Calu3 (cell line): Measurements from ENCODE around the gene XPO6. TPM values are rescaled to one million over a fixed set of nuclear protein-coding genes. Genes with fewer than 3 reads are reported as not detected.

Experiments used
- BruUV-seq: library from RNA; stranded (reverse); fragments of 400-500 nt; replicated peaks from 2 replicates; lab custom pipeline; 2021; lab: Mats Ljungman, UMichigan
- CTCF ChIA-PET: fragments of 300-600 bp; sonication (Branson Sonifier 250); formaldehyde crosslinking; loops from one replicate; lab custom pipeline; 2022; ENCODE audit warnings: antibody characterized with exemption; lab: Charles Lee
- DNase-seq: peaks from one replicate; pipeline ENCODE4 v3.0.0; 2022
- H3K27ac Mint-ChIP-seq: one replicate; pipeline ENCODE4 v1.8.0; 2022; ENCODE audit warnings: mixed read lengths; ENCODE audit not compliant: unreplicated experiment
- H3K27me3 Mint-ChIP-seq: one replicate; pipeline ENCODE4 v1.8.0; 2022; ENCODE audit warnings: mixed read lengths; ENCODE audit not compliant: unreplicated experiment
- H3K36me3 Mint-ChIP-seq: one replicate; pipeline ENCODE4 v1.8.0; 2022; ENCODE audit warnings: mild to moderate bottlenecking, moderate library complexity, mixed read lengths; ENCODE audit not compliant: insufficient read depth, unreplicated experiment
- H3K4me1 Mint-ChIP-seq: one replicate; pipeline ENCODE4 v1.8.0; 2022; ENCODE audit warnings: mild to moderate bottlenecking, low read depth, mixed read lengths; ENCODE audit not compliant: unreplicated experiment
- H3K4me3 Mint-ChIP-seq: one replicate; pipeline ENCODE4 v1.8.0; 2022; ENCODE audit warnings: mild to moderate bottlenecking, low read depth, moderate library complexity, mixed read lengths; ENCODE audit not compliant: unreplicated experiment
- H3K9me3 Mint-ChIP-seq: one replicate; pipeline ENCODE4 v1.8.0; 2022; ENCODE audit warnings: low read depth, mixed read lengths; ENCODE audit not compliant: unreplicated experiment
- intact Hi-C: fragments of 100-400 bp; cut with micrococcal nuclease; formaldehyde crosslinking; loops from one replicate; pipeline ENCODE4 v1.10.0; 2022; ENCODE audit not compliant: unreplicated experiment
- total RNA-seq: library from RNA; stranded (reverse); gene quantifications from 2 replicates; pipeline ENCODE4 v1.2.3, GENCODE V29; 2022
- TF ChIP-seq, protein P1 (sequence below): fragments of 200-600 bp; IDR thresholded peaks from one replicate; pipeline ENCODE4 v1.8.0; 2022; ENCODE audit warnings: antibody characterized with exemption; ENCODE audit not compliant: unreplicated experiment

The XPO6 gene
- total RNA-seq, 1 experiment from 2014 or later: 149 TPM

DNA sequence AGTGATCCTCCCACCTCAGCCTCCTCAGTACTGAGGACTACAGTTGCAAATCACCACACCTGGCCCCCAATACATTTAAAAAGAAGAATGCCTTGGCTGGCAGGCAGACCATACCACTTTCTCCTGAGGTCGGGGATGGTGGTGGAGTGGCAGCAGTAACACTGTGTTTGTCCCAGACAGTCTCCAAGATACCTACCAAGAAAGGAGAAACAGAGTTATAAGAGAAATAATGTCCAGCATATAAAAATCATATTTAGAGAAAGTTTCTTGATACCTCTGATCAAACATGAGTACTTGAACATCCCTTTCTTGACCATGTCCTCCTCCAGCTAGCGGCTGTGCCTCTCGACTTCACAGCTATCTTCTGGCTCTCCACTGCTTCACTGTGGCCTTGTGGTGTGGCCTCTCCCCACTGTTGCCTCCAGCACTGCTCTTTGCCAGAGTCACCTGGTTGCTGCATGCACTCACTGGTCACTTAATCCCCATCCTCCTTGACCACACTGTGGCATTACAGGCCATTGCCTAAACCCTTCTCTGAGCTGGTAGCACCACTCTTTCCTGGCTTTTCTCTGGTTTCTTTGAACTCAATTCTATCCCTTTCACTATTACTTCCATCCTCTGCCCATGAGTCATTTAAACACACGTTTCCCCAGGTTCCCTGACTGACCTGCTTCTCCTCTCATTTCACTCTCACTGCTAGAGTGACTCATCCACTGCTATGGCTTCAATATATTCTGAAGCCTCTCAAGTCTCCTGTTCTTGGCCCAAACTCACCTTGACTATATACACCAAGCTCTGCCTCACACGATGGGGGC, 45.2 kb downstream of the XPO6 start:
- no TSS peak for BruUV-seq
- intact Hi-C loops: no loop called here
- Mint-ChIP-seq H3K27ac (peak overlapping the region; percentile 5), H3K9me3 (no peaks in the 10 kb centered on the region), H3K4me1 (peaks cover 16% of the 10 kb centered on the region), H3K36me3 (peaks cover 27% of the 10 kb centered on the region), H3K4me3 (no peak overlapping the region), H3K27me3 (no peaks in the 10 kb centered on the region)
- TF ChIP-seq, protein P1, sequence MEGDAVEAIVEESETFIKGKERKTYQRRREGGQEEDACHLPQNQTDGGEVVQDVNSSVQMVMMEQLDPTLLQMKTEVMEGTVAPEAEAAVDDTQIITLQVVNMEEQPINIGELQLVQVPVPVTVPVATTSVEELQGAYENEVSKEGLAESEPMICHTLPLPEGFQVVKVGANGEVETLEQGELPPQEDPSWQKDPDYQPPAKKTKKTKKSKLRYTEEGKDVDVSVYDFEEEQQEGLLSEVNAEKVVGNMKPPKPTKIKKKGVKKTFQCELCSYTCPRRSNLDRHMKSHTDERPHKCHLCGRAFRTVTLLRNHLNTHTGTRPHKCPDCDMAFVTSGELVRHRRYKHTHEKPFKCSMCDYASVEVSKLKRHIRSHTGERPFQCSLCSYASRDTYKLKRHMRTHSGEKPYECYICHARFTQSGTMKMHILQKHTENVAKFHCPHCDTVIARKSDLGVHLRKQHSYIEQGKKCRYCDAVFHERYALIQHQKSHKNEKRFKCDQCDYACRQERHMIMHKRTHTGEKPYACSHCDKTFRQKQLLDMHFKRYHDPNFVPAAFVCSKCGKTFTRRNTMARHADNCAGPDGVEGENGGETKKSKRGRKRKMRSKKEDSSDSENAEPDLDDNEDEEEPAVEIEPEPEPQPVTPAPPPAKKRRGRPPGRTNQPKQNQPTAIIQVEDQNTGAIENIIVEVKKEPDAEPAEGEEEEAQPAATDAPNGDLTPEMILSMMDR: no peak
- peak; percentile 24 for DNase-seq
- CTCF ChIA-PET: no interaction called here

DNA sequence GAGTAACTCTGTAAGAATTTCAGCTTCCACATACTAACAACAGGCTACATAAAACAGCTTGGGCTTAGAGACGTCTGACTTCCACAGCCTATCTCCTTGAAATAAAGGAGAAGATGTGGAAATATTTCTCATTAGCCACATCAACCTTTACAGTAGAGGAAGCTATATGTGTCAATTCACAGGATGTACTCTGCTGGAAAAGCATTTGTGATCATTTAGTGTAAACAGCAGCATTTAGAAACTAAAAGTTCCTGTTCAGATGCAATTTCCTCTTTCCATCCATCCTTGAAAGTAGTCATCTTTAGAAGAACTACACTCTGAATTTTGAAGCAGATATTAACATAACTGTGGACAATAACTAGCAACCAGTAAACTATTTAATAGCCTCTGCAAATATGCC, 46.2 kb downstream of the XPO6 start:
- Mint-ChIP-seq H3K27ac (no peak overlapping the region), H3K36me3 (peaks cover 27% of the 10 kb centered on the region), H3K4me3 (no peak overlapping the region), H3K9me3 (no peaks in the 10 kb centered on the region), H3K27me3 (no peaks in the 10 kb centered on the region), H3K4me1 (peaks cover 16% of the 10 kb centered on the region)
- CTCF ChIA-PET: no interaction called here
- TF ChIP-seq, protein P1: no peak
- DNase-seq: no peak
- BruUV-seq: no TSS peak
- intact Hi-C loops: no loop called here

DNA sequence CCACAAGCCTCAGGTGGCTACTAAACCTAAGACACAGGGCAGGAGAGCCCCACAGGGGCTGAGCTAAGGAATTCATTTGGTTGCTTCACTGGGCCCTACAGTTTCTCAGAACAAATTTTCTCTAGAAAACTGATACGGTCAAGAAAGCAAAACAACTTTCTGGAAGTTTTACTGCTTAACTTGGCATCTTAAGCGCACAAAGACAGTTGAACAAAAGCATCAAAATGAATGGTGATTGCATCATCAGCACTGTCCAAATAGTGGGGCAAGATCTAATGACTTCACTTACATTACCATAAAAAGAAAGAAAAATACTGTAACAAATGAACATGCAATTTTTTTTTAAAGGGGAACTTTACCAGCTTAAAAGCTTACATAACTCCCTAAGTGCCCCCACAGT, 47.6 kb downstream of the XPO6 start:
- peaks cover 27% of the 10 kb centered on the region for H3K36me3 Mint-ChIP-seq
- intact Hi-C loops: no loop called here
- CTCF ChIA-PET: no interaction called here
- H3K4me3 Mint-ChIP-seq: no peak overlapping the region
- no peaks in the 10 kb centered on the region for H3K27me3 Mint-ChIP-seq
- TF ChIP-seq, protein P1: no peak
- peak overlapping the region; percentile 14 for H3K27ac Mint-ChIP-seq
- no peaks in the 10 kb centered on the region for H3K9me3 Mint-ChIP-seq
- peaks cover 16% of the 10 kb centered on the region for H3K4me1 Mint-ChIP-seq
- BruUV-seq: no TSS peak
- DNase-seq: no peak

DNA sequence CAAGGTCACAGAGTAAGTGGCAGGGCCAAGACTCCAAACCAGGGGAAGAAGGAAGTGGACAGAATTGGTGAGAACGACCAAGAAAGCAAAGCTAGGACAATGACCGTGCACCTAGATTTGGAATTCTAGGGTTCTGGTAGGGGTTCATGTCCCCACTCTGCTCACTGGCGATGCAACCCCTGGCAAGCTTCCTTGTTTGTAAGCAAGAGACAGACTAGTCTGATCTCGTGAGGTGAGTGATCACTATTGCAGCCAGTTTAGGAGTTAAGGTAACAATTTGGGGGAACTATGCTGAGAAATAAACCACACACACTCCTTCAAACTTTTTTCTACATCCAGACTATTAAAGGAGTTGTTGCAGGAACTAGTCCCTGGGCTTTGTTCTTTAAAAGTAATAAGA, 48.1 kb downstream of the XPO6 start:
- Mint-ChIP-seq H3K27ac (peak overlapping the region; percentile 14), H3K27me3 (no peaks in the 10 kb centered on the region), H3K4me1 (peaks cover 16% of the 10 kb centered on the region), H3K36me3 (peaks cover 27% of the 10 kb centered on the region), H3K4me3 (no peak overlapping the region), H3K9me3 (no peaks in the 10 kb centered on the region)
- CTCF ChIA-PET: no interaction called here
- intact Hi-C loops: no loop called here
- TF ChIP-seq, protein P1: no peak
- no peak for DNase-seq
- BruUV-seq: no TSS peak
